HG03060 (cell line): ENCODE measurements around the gene LRCH1.
"Not testable (repeated sequence)": the region's sequence is repeated elsewhere in the genome, so short reads cannot be mapped to it uniquely, and the experiment has no call there.

Experiments
- ATAC-seq: cut with Tn5 transposase; IDR thresholded peaks from one replicate; pipeline ENCODE4 v1.9.1; 2021; ENCODE audit warnings: low read depth, moderate number of reproducible peaks; ENCODE audit not compliant: unreplicated experiment

LRCH1 gene, protein sequence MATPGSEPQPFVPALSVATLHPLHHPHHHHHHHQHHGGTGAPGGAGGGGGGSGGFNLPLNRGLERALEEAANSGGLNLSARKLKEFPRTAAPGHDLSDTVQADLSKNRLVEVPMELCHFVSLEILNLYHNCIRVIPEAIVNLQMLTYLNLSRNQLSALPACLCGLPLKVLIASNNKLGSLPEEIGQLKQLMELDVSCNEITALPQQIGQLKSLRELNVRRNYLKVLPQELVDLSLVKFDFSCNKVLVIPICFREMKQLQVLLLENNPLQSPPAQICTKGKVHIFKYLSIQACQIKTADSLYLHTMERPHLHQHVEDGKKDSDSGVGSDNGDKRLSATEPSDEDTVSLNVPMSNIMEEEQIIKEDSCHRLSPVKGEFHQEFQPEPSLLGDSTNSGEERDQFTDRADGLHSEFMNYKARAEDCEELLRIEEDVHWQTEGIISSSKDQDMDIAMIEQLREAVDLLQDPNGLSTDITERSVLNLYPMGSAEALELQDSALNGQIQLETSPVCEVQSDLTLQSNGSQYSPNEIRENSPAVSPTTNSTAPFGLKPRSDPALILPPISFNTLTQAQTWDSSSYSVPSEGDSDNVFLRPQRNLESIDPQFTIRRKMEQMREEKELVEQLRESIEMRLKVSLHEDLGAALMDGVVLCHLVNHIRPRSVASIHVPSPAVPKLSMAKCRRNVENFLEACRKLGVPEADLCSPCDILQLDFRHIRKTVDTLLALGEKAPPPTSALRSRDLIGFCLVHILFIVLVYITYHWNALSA

GRCh38 chr13:46552889-46553520 is at the start of gene LRCH1:
TSS of gene LRCH1 (plus strand) at chr13:46553170. CDS start at chr13:46553397, 227 bp downstream.
- ATAC-seq, result no peak

DNA sequence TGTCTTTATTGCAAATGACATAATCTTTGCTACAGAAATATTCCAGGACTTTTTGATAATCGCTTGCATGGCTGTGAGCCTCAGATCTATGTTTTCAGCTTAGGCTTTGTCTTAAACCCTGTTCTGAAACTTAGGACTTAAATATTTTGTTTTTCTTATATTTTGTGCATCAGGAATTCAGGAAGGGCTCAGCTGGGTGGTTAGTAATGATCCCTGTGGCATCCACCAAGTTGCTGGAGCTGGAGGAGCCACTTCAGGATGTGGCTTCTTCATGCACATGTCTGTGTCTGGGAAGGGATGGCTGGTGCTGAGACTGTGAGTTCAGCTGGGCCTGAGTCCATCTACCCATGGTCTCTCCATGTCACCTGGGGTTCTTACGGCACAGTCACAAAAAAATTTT is 48.9 kb upstream of the LRCH1 start:
- ATAC-seq, result no peak

GRCh38 chr13:46507981-46508380 is 45.0 kb upstream of the LRCH1 start:
- ATAC-seq, result no peak

DNA sequence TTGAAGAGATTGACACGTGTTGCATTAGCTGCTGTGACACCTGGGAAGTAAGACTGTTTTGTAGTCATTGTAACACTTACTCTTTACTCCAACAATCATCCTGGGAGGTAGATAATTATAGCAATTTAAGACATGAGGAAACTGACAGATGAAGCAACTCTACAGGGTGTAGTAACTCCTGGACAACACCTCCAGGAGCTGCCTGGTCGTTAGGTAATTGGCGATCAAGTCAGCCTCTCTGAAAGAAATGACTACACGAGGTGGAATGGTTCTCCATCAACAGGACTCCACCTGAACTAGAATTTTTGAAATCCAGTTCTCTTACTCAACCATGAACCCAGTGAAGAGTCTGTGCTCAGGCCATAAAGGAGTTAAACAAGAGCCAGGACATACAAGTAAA is 43.0 kb upstream of the LRCH1 start:
- no peak for ATAC-seq

GRCh38 chr13:46515803-46516202 is 37.2 kb upstream of the LRCH1 start:
- ATAC-seq, result no peak

DNA sequence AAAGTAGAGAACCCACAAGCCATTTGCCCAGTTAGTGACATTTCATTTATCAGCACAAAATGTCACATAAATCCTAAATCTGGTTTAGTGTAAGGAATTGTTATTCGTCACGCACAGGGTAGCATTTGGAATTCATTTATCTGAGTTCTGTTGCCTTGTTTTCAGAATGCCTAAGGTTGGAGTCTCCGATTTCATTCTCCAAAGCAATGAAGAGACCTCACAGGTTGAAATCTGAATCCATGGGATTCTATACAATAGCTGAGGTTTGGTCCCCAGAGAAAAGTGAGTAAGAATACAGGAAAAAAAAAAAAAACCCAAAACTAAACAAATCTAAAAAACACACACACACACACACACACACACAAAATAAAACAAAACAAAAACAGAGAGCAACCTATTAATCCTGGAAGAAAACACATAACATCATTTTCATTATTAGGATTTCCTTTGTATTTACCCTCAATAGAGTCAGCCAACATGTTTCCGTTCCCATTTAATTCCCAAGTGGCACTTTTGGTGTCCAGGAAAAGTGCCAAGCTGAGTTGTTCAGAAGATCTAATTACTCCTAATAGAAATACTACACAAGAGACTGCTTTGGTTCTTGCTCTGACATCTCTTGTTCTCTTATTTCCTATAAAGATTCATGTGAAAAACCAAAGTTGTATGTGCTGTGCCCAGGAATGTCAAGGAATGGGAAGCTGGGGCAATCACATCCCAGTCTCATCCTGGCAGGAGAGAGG is 36.2 kb upstream of the LRCH1 start:
- no peak for ATAC-seq

GRCh38 chr13:46517748-46518147 is 35.2 kb upstream of the LRCH1 start:
- ATAC-seq, result not testable (repeated sequence)

- no peak for ATAC-seq
These were observed 33.8 kb upstream of the LRCH1 start for GRCh38 chr13:46519182-46519581.

DNA sequence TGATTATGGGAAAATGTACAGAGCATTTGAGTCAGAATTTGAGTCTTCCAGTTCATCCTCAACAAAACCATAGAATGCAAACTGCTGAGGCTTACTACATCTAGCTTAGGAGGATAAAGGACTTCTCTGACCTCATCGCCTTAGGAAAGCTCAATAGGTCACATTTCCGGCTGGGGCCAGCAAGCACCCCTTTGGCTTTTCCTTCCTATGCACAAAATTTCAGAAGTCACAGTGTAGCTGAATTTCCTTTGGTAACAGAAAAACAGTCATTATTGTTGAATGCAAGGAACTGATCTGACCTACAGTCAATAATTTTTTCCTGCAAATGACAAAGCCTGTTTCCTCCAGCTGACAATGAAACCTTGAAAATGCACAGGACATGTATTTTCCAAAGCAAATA is 32.8 kb upstream of the LRCH1 start:
- ATAC-seq, result no peak

DNA sequence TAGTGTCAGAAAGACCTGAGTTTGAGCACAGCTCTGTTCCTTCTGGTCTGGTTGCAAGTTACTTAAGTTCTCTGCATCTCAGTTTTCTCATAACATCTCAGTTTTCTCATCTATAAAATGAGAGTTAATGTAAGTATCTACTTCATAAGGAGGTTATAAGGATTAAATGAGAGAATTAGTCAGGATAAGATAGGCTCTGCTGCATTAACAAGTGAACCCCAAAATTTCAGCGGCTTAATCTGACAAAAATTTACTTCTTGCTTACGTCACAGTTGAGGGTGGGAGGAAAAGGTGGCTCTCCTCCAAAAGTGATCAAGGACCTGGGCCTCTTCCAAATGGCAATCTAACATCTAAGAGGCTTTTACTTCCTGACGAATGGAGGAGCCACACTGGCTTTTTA is 31.5 kb upstream of the LRCH1 start:
- ATAC-seq, result no peak

DNA sequence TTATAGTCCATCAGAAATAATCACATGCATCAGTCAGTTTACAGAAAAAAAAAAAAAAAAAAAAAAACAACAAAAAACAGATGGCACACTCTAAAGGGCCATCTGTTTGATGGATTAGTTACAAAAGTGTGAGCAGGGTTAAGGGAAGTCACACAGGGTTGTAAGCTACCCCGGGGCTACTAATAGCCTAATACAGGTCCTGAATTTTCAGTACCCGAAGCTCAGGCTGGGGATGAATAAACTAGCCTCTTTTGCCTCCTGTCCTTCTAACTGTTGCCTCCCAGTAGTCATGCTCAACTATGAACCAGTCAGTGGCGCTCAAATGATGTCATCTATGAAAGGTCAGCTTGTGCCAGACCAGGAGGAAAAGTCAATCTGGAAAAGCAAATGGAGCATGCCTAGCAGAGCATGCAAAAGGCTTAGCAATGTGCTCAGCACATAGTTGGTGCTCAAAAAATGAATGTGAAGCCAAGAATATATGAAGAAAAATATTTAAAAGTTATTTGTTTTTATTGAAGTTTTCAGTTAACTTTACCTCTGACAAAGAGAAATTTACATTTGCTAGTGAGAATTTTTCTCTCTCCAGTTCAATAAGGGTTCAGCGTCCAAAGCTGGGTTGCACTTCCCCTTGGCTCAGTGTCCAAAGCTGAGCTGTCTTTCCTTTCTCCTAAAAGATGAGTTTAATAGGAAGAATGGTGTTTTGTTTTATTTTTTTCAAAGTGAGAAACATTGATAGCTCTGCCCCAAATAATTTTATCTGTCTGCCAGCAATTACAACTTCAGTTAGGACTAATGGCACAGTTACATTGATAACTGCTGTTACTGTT is 30.8 kb upstream of the LRCH1 start:
- ATAC-seq, result no peak

- ATAC-seq, result no peak
These were observed 30.3 kb upstream of the LRCH1 start for GRCh38 chr13:46522748-46523030.

- ATAC-seq, result no peak
These were observed 28.8 kb upstream of the LRCH1 start for GRCh38 chr13:46523972-46524752.

- ATAC-seq, result no peak
These were observed 26.8 kb upstream of the LRCH1 start for GRCh38 chr13:46526100-46526735.

DNA sequence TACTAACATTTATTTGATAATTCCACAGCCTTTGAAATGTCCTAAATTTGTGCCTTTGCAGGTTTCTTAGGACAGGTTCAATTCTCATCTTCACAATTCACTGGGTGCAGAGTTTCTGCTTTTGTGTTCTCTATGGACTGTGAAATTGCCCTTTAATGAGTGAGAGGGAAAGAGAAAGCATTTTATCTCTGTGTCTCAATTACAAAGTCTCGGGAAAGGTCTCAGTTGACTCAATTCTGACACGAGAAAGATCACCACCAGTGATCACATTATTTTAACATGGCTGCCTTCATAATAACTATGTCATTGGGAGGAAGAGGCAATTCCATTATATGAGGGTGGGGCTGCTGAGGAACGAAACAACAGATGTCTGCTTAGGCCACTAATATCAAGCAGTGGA is 26.2 kb upstream of the LRCH1 start:
- ATAC-seq, result no peak

DNA sequence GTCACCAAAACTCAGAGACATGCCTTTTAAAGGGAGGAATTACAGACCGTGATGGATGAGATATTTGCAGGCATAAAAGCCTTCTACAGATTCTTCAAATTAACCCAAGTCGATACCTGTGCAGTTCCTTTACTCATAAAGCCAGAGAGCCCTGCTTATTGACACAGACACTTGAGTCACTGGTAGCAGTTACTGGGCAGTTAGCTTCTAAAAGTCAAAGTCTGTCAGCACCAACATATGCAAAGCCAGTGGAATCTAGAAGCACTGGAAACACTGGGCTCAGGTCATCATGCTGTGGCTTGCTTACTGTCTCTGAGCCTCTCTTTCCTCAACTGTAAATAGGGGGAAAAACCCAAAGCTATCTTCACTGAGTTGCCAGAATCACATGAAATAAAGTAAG is 25.7 kb upstream of the LRCH1 start:
- ATAC-seq, result no peak

- no peak for ATAC-seq
These were observed 23.6 kb upstream of the LRCH1 start for GRCh38 chr13:46529216-46529919.
